HFF-Myc (cell line): ENCODE data around the gene ASNSD1.
A peak's percentile ranks its signal among the peaks of the same experiment; 100 is the strongest.
"Not testable (repeated sequence)": the region's sequence is repeated elsewhere in the genome, so short reads cannot be mapped to it uniquely, and the experiment has no call there.

ENCODE experiments used
- DNase-seq: peaks from one replicate; pipeline ENCODE4 v3.0.0-alpha.2; 2011; ENCODE audit warnings: low read depth; ENCODE audit errors: extremely low read depth
- H3K4me3 ChIP-seq: replicated peaks from 2 replicates; pipeline ENCODE4 v1.5.1; 2011; ENCODE audit warnings: low read depth, mild to moderate bottlenecking, control low read depth, low read length
- CTCF ChIP-seq: IDR thresholded peaks from 2 replicates; pipeline ENCODE4 v1.5.1; 2012; ENCODE audit warnings: mild to moderate bottlenecking, low read depth, low read length, control low read depth; ENCODE audit errors: missing control alignments

Gene ASNSD1

GRCh38 chr2:189683348-189683747, 22.1 kb downstream of the ASNSD1 start:
- no peak for DNase-seq
- TF ChIP-seq CTCF, result no peak
- no peak overlapping the region for H3K4me3 ChIP-seq

- H3K4me3 ChIP-seq, result no peak overlapping the region
Measured at GRCh38 chr2:189684811-189685210, 23.6 kb downstream of the ASNSD1 start.

GRCh38 chr2:189685540-189686229, 24.4 kb downstream of the ASNSD1 start:
- no peak for TF ChIP-seq CTCF
- DNase-seq, result no peak
- no peak overlapping the region for H3K4me3 ChIP-seq

More at GRCh38 chr2:189684811-189685210, 23.6 kb downstream of the ASNSD1 start:
- no peak for TF ChIP-seq CTCF
- no peak for DNase-seq

GRCh38 chr2:189687796-189688195, 26.5 kb downstream of the ASNSD1 start:
- not testable (repeated sequence) for DNase-seq, H3K4me3 ChIP-seq

GRCh38 chr2:189696223-189696622, 35.0 kb downstream of the ASNSD1 start:
- no peak overlapping the region for H3K4me3 ChIP-seq
- no peak for TF ChIP-seq CTCF
- DNase-seq, result no peak

- TF ChIP-seq CTCF, result peak; percentile 35
- H3K4me3 ChIP-seq, result no peak overlapping the region
- DNase-seq, result no peak
Measured at GRCh38 chr2:189698020-189698887, 37.0 kb downstream of the ASNSD1 start.

GRCh38 chr2:189700681-189701080, 39.4 kb downstream of the ASNSD1 start:
- no peak for DNase-seq
- no peak for TF ChIP-seq CTCF
- H3K4me3 ChIP-seq, result no peak overlapping the region
